Natural killer cell (primary cell): Measurements from ENCODE around the gene BHLHE41. TPM values are rescaled to one million over a fixed set of nuclear protein-coding genes. Genes with fewer than 3 reads are reported as not detected.

Experiments used
- ATAC-seq, 3 donors: fragments of 150-1000 bp in 2 of 3; fragments of 200-7000 bp in 1 of 3; cut with Tn5 transposase; 1 replicate in 1 of 3; 2 replicates in 2 of 3; pipeline ENCODE4 v1.10.0; 2021; ENCODE audit warnings: mild to moderate bottlenecking in 2 of 3, moderate library complexity in 2 of 3
- DNase-seq, 2 donors: peaks; one replicate each; pipeline versions ENCODE4 v3.0.0 to v3.0.0-alpha.2; 2013 to 2021; ENCODE audit warnings: mixed read lengths in 1 of 2
- H3K27ac ChIP-seq: one replicate; pipeline ENCODE4 v1.5.1; 2013; ENCODE audit warnings: mild to moderate bottlenecking, low read length
- H3K27me3 ChIP-seq: one replicate; pipeline ENCODE4 v1.6.1; 2013; ENCODE audit warnings: low read length; ENCODE audit not compliant: control insufficient read depth, insufficient read depth
- H3K36me3 ChIP-seq: one replicate; pipeline ENCODE4 v1.6.1; 2013; ENCODE audit warnings: low read length; ENCODE audit not compliant: control insufficient read depth, insufficient read depth
- H3K4me1 ChIP-seq: one replicate; pipeline ENCODE4 v1.6.1; 2013; ENCODE audit warnings: low read length; ENCODE audit not compliant: control insufficient read depth, insufficient read depth
- H3K4me3 ChIP-seq: one replicate; pipeline ENCODE4 v1.5.1; 2013; ENCODE audit warnings: low read length
- H3K9me3 ChIP-seq: one replicate; pipeline ENCODE4 v1.6.1; 2013; ENCODE audit warnings: low read length; ENCODE audit not compliant: control insufficient read depth, insufficient read depth
- H3K27ac Mint-ChIP-seq, 2 donors: one replicate each; pipeline ENCODE4 v1.8.0; 2022; ENCODE audit warnings: mild to moderate bottlenecking in 2 of 2, mixed read lengths in 2 of 2, moderate library complexity in 1 of 2
- H3K27me3 Mint-ChIP-seq, 2 donors: one replicate each; pipeline ENCODE4 v1.8.0; 2022; ENCODE audit warnings: low read depth in 2 of 2, mixed read lengths in 2 of 2
- H3K36me3 Mint-ChIP-seq: one replicate; pipeline ENCODE4 v1.8.0; 2022; ENCODE audit warnings: mixed read lengths
- H3K4me1 Mint-ChIP-seq, 2 donors: one replicate each; pipeline ENCODE4 v1.8.0; 2022; ENCODE audit warnings: mixed read lengths in 2 of 2
- H3K4me3 Mint-ChIP-seq: one replicate; pipeline ENCODE4 v1.8.0; 2022; ENCODE audit warnings: mild to moderate bottlenecking, moderate library complexity, mixed read lengths
- H3K9me3 Mint-ChIP-seq, 2 donors: one replicate each; pipeline ENCODE4 v1.8.0; 2022; ENCODE audit warnings: mixed read lengths in 2 of 2
- WGBS: methylation state at CpG from one replicate; pipeline ENCODE4 v1.1.7; 2013; ENCODE audit warnings: missing lambda C conversion rate; ENCODE audit not compliant: insufficient coverage; 5-methylcytosine and 5-hydroxymethylcytosine counted together
- intact Hi-C: fragments of 100-400 bp; cut with micrococcal nuclease; formaldehyde crosslinking; loops from one replicate; pipeline ENCODE4 v1.14.2; 2022
- total RNA-seq, 4 donors: library from RNA; stranded (reverse); fragments of 120-200 nt in 1 of 4; gene quantifications; one replicate each; pipeline versions ENCODE4 v1.2.3 to v1.2.4, GENCODE V29; 2013 to 2022
- TF ChIP-seq, protein P1 (sequence below): fragments of 200-600 bp; IDR thresholded peaks from one replicate; pipeline ENCODE4 v1.8.0; 2022; ENCODE audit warnings: antibody characterized with exemption

The BHLHE41 gene
- total RNA-seq, 3 donors from 2014 or later (not counting 1 experiment from before 2014, with no cell fraction given): 0.09 to 3.7 TPM; not detected in 1

DNA sequence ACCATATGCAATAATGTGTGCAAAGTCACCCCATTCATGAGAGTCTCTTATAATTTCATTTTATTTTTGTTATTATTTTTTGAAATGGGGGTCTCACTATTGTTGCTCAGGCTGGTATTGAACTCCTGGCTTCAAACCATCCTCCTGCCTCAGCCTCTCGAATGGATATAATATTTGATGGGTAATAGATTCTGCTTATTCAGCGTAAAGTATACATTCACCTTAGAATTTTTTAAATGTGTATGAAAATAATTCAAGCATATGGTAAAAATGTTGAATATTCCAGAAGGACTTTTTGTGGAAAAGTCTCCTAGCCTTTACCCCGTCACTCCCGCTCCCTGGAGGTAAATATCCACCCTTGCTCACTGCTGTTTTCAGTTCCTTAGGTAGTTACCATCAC, 47.2 kb upstream of the BHLHE41 start:
- peaks cover 18 to 29% of the 10 kb centered on the region in 2 donors for H3K27me3 Mint-ChIP-seq
- H3K4me1 ChIP-seq: no peaks in the 10 kb centered on the region
- H3K4me3 Mint-ChIP-seq: no peak overlapping the region
- H3K27ac Mint-ChIP-seq: no peak overlapping the region
- TF ChIP-seq, protein P1, sequence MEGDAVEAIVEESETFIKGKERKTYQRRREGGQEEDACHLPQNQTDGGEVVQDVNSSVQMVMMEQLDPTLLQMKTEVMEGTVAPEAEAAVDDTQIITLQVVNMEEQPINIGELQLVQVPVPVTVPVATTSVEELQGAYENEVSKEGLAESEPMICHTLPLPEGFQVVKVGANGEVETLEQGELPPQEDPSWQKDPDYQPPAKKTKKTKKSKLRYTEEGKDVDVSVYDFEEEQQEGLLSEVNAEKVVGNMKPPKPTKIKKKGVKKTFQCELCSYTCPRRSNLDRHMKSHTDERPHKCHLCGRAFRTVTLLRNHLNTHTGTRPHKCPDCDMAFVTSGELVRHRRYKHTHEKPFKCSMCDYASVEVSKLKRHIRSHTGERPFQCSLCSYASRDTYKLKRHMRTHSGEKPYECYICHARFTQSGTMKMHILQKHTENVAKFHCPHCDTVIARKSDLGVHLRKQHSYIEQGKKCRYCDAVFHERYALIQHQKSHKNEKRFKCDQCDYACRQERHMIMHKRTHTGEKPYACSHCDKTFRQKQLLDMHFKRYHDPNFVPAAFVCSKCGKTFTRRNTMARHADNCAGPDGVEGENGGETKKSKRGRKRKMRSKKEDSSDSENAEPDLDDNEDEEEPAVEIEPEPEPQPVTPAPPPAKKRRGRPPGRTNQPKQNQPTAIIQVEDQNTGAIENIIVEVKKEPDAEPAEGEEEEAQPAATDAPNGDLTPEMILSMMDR: no peak
- H3K9me3 Mint-ChIP-seq: no peaks in the 10 kb centered on the region
- no peaks in the 10 kb centered on the region for H3K4me1 Mint-ChIP-seq
- no peaks in the 10 kb centered on the region for H3K36me3 Mint-ChIP-seq
- 100% methylated on average over 2 of the region's 4 CpGs for WGBS
- intact Hi-C loops: no loop called here
- H3K36me3 ChIP-seq: no peaks in the 10 kb centered on the region
- ATAC-seq (no peak), DNase-seq (no peak)
- H3K27me3 ChIP-seq: no peaks in the 10 kb centered on the region
- no peak overlapping the region for H3K4me3 ChIP-seq
- no peak overlapping the region for H3K27ac ChIP-seq
- no peaks in the 10 kb centered on the region for H3K9me3 ChIP-seq

DNA sequence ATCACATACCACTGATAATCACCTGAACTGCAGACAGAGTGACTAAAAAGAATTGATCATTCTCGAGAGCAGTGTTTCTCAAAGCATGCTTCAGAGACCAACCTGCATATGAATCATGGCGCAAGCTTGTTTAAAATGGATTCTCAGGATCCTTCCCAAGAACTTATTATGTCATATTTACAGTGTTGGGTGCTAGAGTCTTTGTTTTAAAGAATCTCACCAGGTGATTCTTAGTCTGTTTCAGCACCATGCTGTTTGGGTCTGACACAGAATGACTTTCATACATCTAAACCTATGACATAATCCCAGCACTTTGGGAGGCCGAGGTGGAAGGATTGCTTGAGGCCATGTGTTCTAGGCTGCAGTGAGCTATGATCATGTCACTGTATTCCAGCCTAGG, 39.3 kb upstream of the BHLHE41 start:
- H3K27ac Mint-ChIP-seq: no peak overlapping the region
- no peaks in the 10 kb centered on the region for H3K9me3 Mint-ChIP-seq
- ATAC-seq (no peak), DNase-seq (no peak)
- H3K36me3 Mint-ChIP-seq: no peaks in the 10 kb centered on the region
- Histone ChIP-seq H3K4me1 (peaks cover under 1% of the 10 kb centered on the region), H3K4me3 (no peak overlapping the region), H3K9me3 (no peaks in the 10 kb centered on the region), H3K27me3 (no peaks in the 10 kb centered on the region), H3K36me3 (no peaks in the 10 kb centered on the region), H3K27ac (no peak overlapping the region)
- TF ChIP-seq, protein P1: no peak
- peaks cover 15 to 25% of the 10 kb centered on the region in 2 donors for H3K27me3 Mint-ChIP-seq
- H3K4me1 Mint-ChIP-seq: no peaks in the 10 kb centered on the region
- 94% methylated on average over 2 of the region's 3 CpGs for WGBS
- no peak overlapping the region for H3K4me3 Mint-ChIP-seq
- intact Hi-C loops: no loop called here

DNA sequence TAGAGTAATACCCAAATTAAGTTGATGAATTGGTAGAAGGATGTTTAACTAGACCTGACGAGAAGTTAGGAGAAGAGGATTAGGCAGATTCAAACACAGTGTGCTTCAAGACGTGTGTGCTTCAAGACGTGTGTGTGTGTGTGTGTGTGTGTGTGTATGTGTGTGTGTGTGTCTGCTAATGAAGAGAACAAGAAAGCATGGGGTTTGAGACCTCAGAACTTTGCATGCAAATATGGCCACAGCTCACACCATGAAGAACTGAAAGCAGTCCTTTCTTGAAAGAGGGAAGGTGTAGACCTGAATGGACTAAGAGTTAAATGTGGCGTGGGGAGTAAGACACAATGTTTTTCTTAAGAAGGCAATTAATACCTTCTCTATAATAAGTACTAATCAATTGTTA, 38.1 kb upstream of the BHLHE41 start:
- Mint-ChIP-seq H3K27me3 (peaks cover 6 to 19% of the 10 kb centered on the region in 2 donors), H3K27ac (no peak overlapping the region), H3K4me3 (no peak overlapping the region), H3K9me3 (no peaks in the 10 kb centered on the region), H3K36me3 (no peaks in the 10 kb centered on the region), H3K4me1 (no peaks in the 10 kb centered on the region)
- 69% methylated on average over 3 of the region's 4 CpGs for WGBS
- ATAC-seq (no peak), DNase-seq (no peak)
- Histone ChIP-seq H3K4me3 (no peak overlapping the region), H3K9me3 (no peaks in the 10 kb centered on the region), H3K27me3 (no peaks in the 10 kb centered on the region), H3K27ac (no peak overlapping the region), H3K36me3 (no peaks in the 10 kb centered on the region), H3K4me1 (peaks cover 5% of the 10 kb centered on the region)
- TF ChIP-seq, protein P1: no peak
- intact Hi-C loops: no loop called here

DNA sequence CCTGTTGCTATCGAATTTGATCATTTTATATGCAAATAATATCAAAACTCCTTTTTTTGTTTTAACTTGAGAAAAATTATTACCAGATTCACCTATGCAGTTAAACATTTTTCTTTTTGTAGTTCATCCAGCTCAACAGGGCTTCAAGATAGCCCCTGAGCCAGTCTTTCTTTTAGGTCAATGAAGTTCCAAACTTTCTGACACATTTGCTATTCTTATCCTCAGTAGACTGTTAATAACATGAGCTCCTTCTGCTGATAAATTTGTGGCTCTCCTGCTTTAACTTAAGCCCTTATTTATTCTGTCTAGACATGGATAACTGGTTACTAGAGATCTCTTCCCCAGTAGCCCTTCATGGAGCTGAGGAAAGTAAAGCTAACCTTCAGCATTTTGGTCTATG, 37.3 kb upstream of the BHLHE41 start:
- Mint-ChIP-seq H3K9me3 (no peaks in the 10 kb centered on the region), H3K27me3 (peaks cover 4 to 14% of the 10 kb centered on the region in 2 donors), H3K27ac (no peak overlapping the region), H3K4me3 (no peak overlapping the region), H3K4me1 (no peaks in the 10 kb centered on the region), H3K36me3 (no peaks in the 10 kb centered on the region)
- Histone ChIP-seq H3K27ac (no peak overlapping the region), H3K4me1 (peaks cover 5% of the 10 kb centered on the region), H3K4me3 (no peak overlapping the region), H3K27me3 (no peaks in the 10 kb centered on the region), H3K9me3 (no peaks in the 10 kb centered on the region), H3K36me3 (no peaks in the 10 kb centered on the region)
- intact Hi-C loops: no loop called here
- TF ChIP-seq, protein P1: no peak
- no peak for ATAC-seq
- WGBS: 63% methylated on average over 1 of the region's 1 CpG
- no peak for DNase-seq
